ENCODE data around the gene KRTAP5-2.
"Not testable (repeated sequence)": the region's sequence is repeated elsewhere in the genome, so short reads cannot be mapped to it uniquely, and the experiment has no call there.

GRCh38 chr11:1607156-1607845 lies 9.2 kb upstream of the KRTAP5-2 start:
- not testable (repeated sequence) for TF ChIP-seq CTCF (IDR thresholded peaks at IDR 0.05; ENCODE audit: low read length); EZH2 (IDR thresholded peaks at IDR 0.05; ENCODE audit: borderline replicate concordance, low read length)

Data from OCI-LY1 (cell line).